IPS-NIHi11 (cell line): ENCODE data around the gene MMP3.

Source experiments
- DNase-seq: peaks from one replicate; pipeline ENCODE4 v3.0.0; 2012; ENCODE audit warnings: mixed read lengths, low spot score

MMP3 gene

DNA sequence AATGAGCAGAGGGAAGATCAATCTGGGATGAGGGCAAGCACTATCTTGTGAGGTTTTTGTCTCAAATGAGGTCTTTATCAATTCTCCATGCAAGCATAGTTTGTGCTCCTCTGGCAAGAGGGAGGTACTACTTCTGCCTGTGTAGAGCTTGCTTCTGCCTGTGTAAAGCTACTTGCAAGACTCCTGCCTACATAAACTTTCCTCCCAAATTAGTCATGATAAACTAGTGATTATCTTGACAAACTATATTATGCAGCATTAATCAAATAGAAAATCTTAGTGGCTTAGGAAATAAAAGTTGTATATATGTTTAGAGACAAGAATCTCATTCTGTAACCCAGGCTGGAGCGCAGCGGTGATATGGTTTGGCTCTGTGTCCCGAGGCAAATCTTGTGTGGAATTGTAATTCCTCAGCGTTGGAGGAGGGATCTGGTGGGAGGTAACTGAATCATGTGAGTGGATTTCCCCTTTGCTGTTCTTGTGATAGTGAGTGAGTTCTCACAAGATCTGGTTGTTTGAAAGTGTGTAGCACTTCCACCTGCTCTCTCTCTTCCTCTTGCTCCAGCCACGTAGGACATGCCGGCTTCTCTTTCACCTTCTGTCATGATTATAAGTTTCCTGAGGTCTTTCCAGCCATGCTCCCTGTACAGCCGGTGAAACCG, 54.9 kb downstream of the MMP3 start:
- no peak for DNase-seq
